Astrocyte of the cerebellum (primary cell): ENCODE data around the gene DEFB128.

Experiments used
- DNase-seq: peaks from one replicate; pipeline ENCODE4 v3.0.0-alpha.2; 2011; ENCODE audit warnings: low read depth
- H3K4me3 ChIP-seq: 2 replicates; pipeline ENCODE4 v1.5.1; 2011; ENCODE audit warnings: mild to moderate bottlenecking, low read depth, low read length, moderate library complexity
- CTCF ChIP-seq: IDR thresholded peaks from 2 replicates; pipeline ENCODE4 v1.5.1; 2012; ENCODE audit warnings: low read length, low read depth, moderate library complexity, mild to moderate bottlenecking; ENCODE audit errors: missing control alignments
- in situ Hi-C: cut with HindIII; loops from 2 replicates; pipeline ENCODE4 v1.10.0; 2017; ENCODE audit warnings: low sequenced_read_pairs

The DEFB128 gene

GRCh38 chr20:221258-221830, 31.8 kb upstream of the DEFB128 start:
- no peak for TF ChIP-seq CTCF
- no peak for DNase-seq
- H3K4me3 ChIP-seq, result no peak overlapping the region
- in situ Hi-C loops, result no loop called here

GRCh38 chr20:219290-220115, 30.0 kb upstream of the DEFB128 start:
- no peak overlapping the region for H3K4me3 ChIP-seq
- DNase-seq, result no peak
- TF ChIP-seq CTCF, result peak; percentile 30
- in situ Hi-C loops, result no loop called here

GRCh38 chr20:217266-217665, 27.8 kb upstream of the DEFB128 start:
- DNase-seq, result no peak
- no peak for TF ChIP-seq CTCF
- H3K4me3 ChIP-seq, result no peak overlapping the region
- in situ Hi-C loops, result no loop called here

- H3K4me3 ChIP-seq, result no peak overlapping the region
- no peak for DNase-seq
- no peak for TF ChIP-seq CTCF
- in situ Hi-C loops, result no loop called here
These were observed 26.3 kb upstream of the DEFB128 start for GRCh38 chr20:215796-216195.

DNA sequence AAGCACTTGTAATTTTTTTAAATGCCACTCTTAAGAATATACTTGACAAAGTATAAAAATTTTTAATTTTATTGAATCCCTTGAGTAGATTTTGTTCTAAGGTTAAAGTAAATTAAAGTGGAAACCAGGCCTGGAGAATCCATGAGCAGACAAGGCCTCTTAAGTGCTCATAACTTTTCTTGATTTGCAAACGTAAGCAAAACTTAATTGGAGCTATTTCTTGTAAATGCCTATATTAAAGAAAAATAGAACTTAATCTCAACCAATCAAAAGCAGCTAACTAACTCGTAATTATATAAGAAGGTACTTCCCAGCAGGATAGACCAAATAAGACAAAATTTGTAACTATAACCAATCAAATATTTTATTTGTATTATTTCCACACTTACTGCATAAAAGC, 24.9 kb upstream of the DEFB128 start:
- H3K4me3 ChIP-seq, result no peak overlapping the region
- in situ Hi-C loops, result no loop called here
- no peak for TF ChIP-seq CTCF
- no peak for DNase-seq

GRCh38 chr20:210809-211502, 21.4 kb upstream of the DEFB128 start:
- in situ Hi-C loops, result no loop called here
- H3K4me3 ChIP-seq, result no peak overlapping the region
- TF ChIP-seq CTCF, result no peak
- no peak for DNase-seq
